ENCODE measurements around the gene RBM20.

RBM20 gene

DNA sequence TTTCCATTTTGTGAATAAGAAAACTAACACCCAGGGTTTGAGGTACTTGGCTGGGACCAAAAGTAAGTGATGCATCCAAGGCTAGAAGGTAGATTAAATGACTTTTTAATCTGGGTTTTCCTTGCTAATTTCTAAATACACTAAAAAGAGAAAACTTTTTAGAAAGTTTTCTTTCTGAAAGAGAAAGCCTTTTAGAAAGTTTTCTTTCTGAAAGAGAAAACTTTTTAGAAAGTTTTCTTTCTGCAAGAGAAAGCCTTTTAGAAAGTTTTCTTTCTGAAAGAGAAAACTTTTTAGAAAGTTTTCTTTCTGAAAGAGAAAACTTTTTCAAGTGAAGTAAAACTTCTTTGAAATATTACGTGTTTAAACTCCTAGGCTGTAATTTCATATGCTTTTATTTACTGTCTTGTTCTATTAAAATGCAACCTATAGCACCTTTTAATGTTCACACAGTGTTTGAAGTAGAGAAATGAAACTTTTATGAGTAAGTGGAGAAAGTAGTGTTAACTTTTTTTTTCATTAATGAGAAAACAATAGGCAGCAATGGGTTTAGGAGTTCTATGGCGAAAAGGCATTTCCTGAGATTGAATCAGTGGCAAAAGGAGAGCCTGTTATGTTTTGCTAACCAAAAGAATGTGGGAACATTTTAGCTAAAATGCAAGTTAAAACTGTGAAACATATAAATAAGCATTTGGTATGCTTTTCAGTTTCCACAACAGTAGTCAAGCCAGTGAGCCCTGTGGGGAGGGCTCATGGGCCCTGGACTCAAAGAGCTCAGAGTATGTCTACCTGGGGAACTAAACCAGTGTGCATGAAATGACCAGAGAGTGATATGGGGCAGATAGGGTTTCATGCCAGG lies 103.7 kb downstream of the RBM20 start:
- Histone ChIP-seq H3K4me2 (no peak overlapping the region), H3K27me3 (no peaks in the 10 kb centered on the region), H3K27ac (no peak overlapping the region), H3K4me1 (peaks cover 8% of the 10 kb centered on the region), H4K20me1 (no peaks in the 10 kb centered on the region), H3K9me3 (peaks cover 4% of the 10 kb centered on the region), H3K9ac (no peak overlapping the region), H3K36me3 (no peaks in the 10 kb centered on the region), H3K4me3 (no peak overlapping the region)
- TF ChIP-seq Cebpa-rat (IDR thresholded peaks at IDR 0.05) = no peak

DNA sequence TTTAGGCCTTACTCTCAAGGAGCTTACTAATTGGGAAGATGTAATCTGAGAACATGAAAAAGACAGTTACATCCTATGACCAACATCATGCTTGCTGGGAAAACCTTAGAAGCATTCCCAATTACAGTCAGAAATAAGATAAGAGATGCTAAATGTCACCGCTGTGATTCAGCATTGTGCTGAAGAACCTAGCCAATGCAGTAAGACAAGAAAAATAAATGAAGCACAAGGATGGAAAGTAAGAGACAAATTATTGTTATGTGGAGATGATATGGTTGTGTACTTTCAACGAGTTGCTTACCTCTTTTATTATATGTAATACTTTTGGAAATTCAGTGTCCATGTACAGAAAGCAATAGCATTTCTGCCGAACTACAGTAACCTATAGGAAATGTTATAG lies 104.8 kb downstream of the RBM20 start:
- Histone ChIP-seq H3K4me1 (peaks cover 8% of the 10 kb centered on the region), H4K20me1 (no peaks in the 10 kb centered on the region), H3K4me3 (no peak overlapping the region), H3K27me3 (no peaks in the 10 kb centered on the region), H3K27ac (no peak overlapping the region), H3K4me2 (no peak overlapping the region), H3K9ac (no peak overlapping the region), H3K9me3 (peaks cover 4% of the 10 kb centered on the region), H3K36me3 (no peaks in the 10 kb centered on the region)
- no peak for TF ChIP-seq Cebpa-rat (IDR thresholded peaks at IDR 0.05)

GRCh38 chr10:110750931-110751330 lies 106.8 kb downstream of the RBM20 start:
- Histone ChIP-seq H3K27ac (no peak overlapping the region), H3K4me1 (no peaks in the 10 kb centered on the region), H3K9ac (no peak overlapping the region), H4K20me1 (no peaks in the 10 kb centered on the region), H3K36me3 (no peaks in the 10 kb centered on the region), H3K4me2 (no peak overlapping the region), H3K4me3 (no peak overlapping the region), H3K27me3 (no peaks in the 10 kb centered on the region), H3K9me3 (peaks cover 4% of the 10 kb centered on the region)
- TF ChIP-seq Cebpa-rat (IDR thresholded peaks at IDR 0.05) = no peak

- H3K4me1 ChIP-seq = no peaks in the 10 kb centered on the region
- no peak overlapping the region for H3K4me2 ChIP-seq
- no peak overlapping the region for H3K27ac ChIP-seq
- H4K20me1 ChIP-seq = no peaks in the 10 kb centered on the region
- no peaks in the 10 kb centered on the region for H3K27me3 ChIP-seq
- no peak overlapping the region for H3K4me3 ChIP-seq
- no peak overlapping the region for H3K9ac ChIP-seq
- H3K9me3 ChIP-seq = peaks cover 4% of the 10 kb centered on the region
- no peaks in the 10 kb centered on the region for H3K36me3 ChIP-seq
- TF ChIP-seq Cebpa-rat (IDR thresholded peaks at IDR 0.05) = no peak
Measured at GRCh38 chr10:110751850-110752249, 107.7 kb downstream of the RBM20 start.

DNA sequence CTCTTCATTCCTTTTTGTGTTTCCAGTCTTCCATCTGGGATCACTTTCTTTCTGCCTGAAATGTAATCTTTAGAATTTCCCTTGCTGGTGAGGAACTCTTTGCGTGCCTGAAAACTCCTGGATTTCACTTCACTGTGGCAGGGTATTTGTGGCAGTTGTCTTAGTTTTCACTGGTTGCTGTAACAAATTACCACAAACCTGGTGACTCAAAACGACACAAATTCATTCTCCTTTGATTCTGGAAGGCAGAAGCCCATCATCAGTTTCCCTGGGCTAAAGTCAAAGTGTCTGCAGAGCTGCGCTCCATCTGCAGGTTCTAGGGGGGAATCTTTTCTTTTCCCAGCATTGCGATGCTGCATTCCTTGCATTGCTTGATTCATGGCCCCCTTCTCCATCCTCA lies 109.3 kb downstream of the RBM20 start:
- TF ChIP-seq Cebpa-rat (IDR thresholded peaks at IDR 0.05) = no peak
- H3K27me3 ChIP-seq = no peaks in the 10 kb centered on the region
- no peak overlapping the region for H3K4me2 ChIP-seq
- H3K4me1 ChIP-seq = no peaks in the 10 kb centered on the region
- no peaks in the 10 kb centered on the region for H3K36me3 ChIP-seq
- no peak overlapping the region for H3K9ac ChIP-seq
- peaks cover 4% of the 10 kb centered on the region for H3K9me3 ChIP-seq
- H3K27ac ChIP-seq = no peak overlapping the region
- no peaks in the 10 kb centered on the region for H4K20me1 ChIP-seq
- H3K4me3 ChIP-seq = no peak overlapping the region

DNA sequence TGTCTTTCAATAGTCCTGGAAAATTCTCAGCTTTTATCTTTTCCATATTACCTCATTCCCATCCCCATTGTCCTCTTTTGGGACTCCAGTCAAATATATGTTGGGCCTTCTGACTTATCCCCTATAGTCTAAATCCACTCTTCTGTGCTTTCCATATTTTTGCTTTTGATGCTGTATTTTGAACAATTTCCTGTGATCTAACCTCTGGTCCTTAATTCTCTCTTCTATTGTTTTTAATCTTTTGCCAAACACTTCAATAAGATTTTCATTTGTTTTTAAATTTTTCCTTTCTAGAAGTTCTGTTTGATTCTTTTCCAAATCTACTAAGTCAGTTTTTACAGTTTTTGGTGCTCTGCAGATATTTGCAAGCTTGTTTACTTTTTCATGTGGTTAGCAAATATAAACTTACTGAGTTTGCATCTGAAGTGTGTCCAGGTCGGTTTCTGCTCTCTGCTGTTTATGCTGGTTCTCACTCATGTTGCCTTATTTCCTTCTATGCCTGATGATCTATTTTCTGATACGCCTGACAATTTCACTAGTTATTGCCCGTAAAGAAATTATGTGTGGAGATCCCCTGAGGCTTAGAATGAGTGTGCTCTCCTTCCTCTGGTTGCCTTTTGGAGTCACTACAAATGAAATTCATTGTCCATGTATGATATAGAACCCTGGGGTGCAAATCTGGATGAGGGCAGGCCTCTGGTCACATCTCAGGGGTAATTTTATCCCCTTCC lies 110.4 kb downstream of the RBM20 start:
- no peak overlapping the region for H3K4me2 ChIP-seq
- TF ChIP-seq Cebpa-rat (IDR thresholded peaks at IDR 0.05) = no peak
- no peak overlapping the region for H3K27ac ChIP-seq

GRCh38 chr10:110755781-110756180 lies 111.6 kb downstream of the RBM20 start:
- Histone ChIP-seq H3K4me2 (no peak overlapping the region), H3K4me3 (no peak overlapping the region), H3K36me3 (no peaks in the 10 kb centered on the region), H3K9ac (no peak overlapping the region), H3K9me3 (no peaks in the 10 kb centered on the region), H3K27ac (no peak overlapping the region), H3K4me1 (no peaks in the 10 kb centered on the region), H3K27me3 (no peaks in the 10 kb centered on the region), H4K20me1 (no peaks in the 10 kb centered on the region)
- TF ChIP-seq Cebpa-rat (IDR thresholded peaks at IDR 0.05) = no peak

More for the DNA sequence above, 110.4 kb downstream of the RBM20 start:
- no peaks in the 10 kb centered on the region for H3K36me3 ChIP-seq
- no peaks in the 10 kb centered on the region for H3K27me3 ChIP-seq
- no peak overlapping the region for H3K4me3 ChIP-seq
- H3K9ac ChIP-seq = no peak overlapping the region
- no peaks in the 10 kb centered on the region for H3K4me1 ChIP-seq
- H4K20me1 ChIP-seq = no peaks in the 10 kb centered on the region
- no peaks in the 10 kb centered on the region for H3K9me3 ChIP-seq

DNA sequence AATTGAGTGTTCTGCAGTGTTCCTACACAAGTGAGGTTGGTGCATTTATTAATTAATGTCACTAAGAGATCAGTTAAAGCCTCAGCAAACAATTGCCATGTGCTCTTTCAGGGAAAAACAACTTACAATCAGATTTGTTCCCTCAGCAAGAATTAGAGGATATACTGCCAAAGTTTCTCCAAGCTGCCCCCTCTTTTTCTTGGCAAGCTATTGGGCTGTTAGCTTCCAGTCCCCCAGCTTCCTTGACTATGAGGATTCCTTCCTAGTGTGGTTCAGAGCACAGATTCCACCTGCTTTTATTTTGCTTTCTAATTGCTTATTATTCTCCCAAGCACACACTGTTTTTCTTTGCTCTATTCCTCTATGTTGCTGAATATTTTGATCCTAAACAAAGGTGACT lies 112.7 kb downstream of the RBM20 start:
- Histone ChIP-seq H4K20me1 (no peaks in the 10 kb centered on the region), H3K4me3 (no peak overlapping the region), H3K4me2 (no peak overlapping the region), H3K9ac (no peak overlapping the region), H3K27ac (no peak overlapping the region), H3K27me3 (no peaks in the 10 kb centered on the region), H3K36me3 (no peaks in the 10 kb centered on the region), H3K4me1 (no peaks in the 10 kb centered on the region), H3K9me3 (no peaks in the 10 kb centered on the region)
- TF ChIP-seq Cebpa-rat (IDR thresholded peaks at IDR 0.05) = no peak

- H3K36me3 ChIP-seq = no peaks in the 10 kb centered on the region
- H3K4me2 ChIP-seq = no peak overlapping the region
- TF ChIP-seq Cebpa-rat (IDR thresholded peaks at IDR 0.05) = no peak
- H3K4me1 ChIP-seq = no peaks in the 10 kb centered on the region
- no peaks in the 10 kb centered on the region for H3K27me3 ChIP-seq
- H3K4me3 ChIP-seq = no peak overlapping the region
- no peaks in the 10 kb centered on the region for H4K20me1 ChIP-seq
- H3K27ac ChIP-seq = no peak overlapping the region
- H3K9me3 ChIP-seq = no peaks in the 10 kb centered on the region
- H3K9ac ChIP-seq = no peak overlapping the region
Measured at GRCh38 chr10:110757586-110757985, 113.5 kb downstream of the RBM20 start.

DNA sequence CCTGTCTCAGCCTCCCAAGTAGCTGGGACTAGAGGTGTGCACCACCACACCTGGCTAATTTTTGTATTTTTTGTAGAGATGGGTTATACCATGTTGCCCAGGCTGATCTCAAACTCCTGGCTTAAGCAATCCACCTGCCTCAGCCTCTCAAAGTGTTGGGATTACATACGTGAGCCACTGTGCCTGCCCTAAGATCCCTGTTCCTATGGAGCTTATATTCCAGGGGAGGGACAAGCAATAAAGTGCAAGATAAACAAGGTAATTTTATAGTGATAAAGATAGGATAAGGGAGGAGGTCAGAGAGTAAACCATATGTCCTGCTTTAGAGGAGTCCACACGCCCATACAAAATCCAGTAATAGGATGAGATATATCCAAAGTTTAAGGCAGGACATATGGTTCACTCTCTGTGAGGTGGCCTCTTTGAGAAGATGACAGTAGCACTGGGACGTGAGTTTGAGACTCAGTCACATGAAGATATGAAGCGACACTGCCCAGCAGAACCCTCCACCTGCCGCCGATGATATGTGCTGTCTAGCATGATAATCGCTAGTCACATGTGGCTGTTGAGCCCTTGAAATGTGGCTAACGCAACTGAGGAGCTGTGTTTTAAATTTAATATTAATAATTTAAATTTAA lies 114.1 kb downstream of the RBM20 start:
- no peaks in the 10 kb centered on the region for H3K4me1 ChIP-seq
- H3K36me3 ChIP-seq = no peaks in the 10 kb centered on the region
- no peak overlapping the region for H3K9ac ChIP-seq
- H4K20me1 ChIP-seq = no peaks in the 10 kb centered on the region
- H3K27me3 ChIP-seq = no peaks in the 10 kb centered on the region
- no peaks in the 10 kb centered on the region for H3K9me3 ChIP-seq
- H3K4me2 ChIP-seq = no peak overlapping the region
- no peak for TF ChIP-seq Cebpa-rat (IDR thresholded peaks at IDR 0.05)
- no peak overlapping the region for H3K27ac ChIP-seq
- no peak overlapping the region for H3K4me3 ChIP-seq
